Coronary artery (tissue), 2 donors: ENCODE data around the gene EVC2.

Experiments
- DNase-seq: peaks from one replicate; pipeline ENCODE4 v3.0.0-alpha.2; 2017; ENCODE audit warnings: low spot score
- H3K27ac ChIP-seq, 2 donors: fragments of 200-600 bp; sonication (generic); one replicate each; pipeline ENCODE4 v1.5.1; 2016 to 2019
- H3K4me3 ChIP-seq: fragments of 200-600 bp; sonication (generic); 2 replicates; pipeline ENCODE4 v1.5.1; 2016; ENCODE audit warnings: mild to moderate bottlenecking, moderate library complexity
- TF ChIP-seq, protein P1 (sequence below): fragments of 200-600 bp; sonication (generic); IDR thresholded peaks from one replicate; pipeline ENCODE4 v1.5.1; 2019; ENCODE audit warnings: antibody characterized with exemption

EVC2 gene

GRCh38 chr4:5545271-5545670 is 163.1 kb downstream of the EVC2 start:
- no peak for DNase-seq
- TF ChIP-seq, protein P1, sequence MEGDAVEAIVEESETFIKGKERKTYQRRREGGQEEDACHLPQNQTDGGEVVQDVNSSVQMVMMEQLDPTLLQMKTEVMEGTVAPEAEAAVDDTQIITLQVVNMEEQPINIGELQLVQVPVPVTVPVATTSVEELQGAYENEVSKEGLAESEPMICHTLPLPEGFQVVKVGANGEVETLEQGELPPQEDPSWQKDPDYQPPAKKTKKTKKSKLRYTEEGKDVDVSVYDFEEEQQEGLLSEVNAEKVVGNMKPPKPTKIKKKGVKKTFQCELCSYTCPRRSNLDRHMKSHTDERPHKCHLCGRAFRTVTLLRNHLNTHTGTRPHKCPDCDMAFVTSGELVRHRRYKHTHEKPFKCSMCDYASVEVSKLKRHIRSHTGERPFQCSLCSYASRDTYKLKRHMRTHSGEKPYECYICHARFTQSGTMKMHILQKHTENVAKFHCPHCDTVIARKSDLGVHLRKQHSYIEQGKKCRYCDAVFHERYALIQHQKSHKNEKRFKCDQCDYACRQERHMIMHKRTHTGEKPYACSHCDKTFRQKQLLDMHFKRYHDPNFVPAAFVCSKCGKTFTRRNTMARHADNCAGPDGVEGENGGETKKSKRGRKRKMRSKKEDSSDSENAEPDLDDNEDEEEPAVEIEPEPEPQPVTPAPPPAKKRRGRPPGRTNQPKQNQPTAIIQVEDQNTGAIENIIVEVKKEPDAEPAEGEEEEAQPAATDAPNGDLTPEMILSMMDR, result no peak
- Histone ChIP-seq H3K27ac (no peak overlapping the region), H3K4me3 (no peak overlapping the region)

GRCh38 chr4:5544762-5545161 is 163.6 kb downstream of the EVC2 start:
- no peak overlapping the region for H3K4me3 ChIP-seq
- no peak overlapping the region for H3K27ac ChIP-seq
- TF ChIP-seq, protein P1, result no peak
- DNase-seq, result no peak

- no peak for DNase-seq
- Histone ChIP-seq H3K4me3 (no peak overlapping the region), H3K27ac (no peak overlapping the region)
- TF ChIP-seq, protein P1, result no peak
Measured at GRCh38 chr4:5543681-5544080, 164.7 kb downstream of the EVC2 start.

DNA sequence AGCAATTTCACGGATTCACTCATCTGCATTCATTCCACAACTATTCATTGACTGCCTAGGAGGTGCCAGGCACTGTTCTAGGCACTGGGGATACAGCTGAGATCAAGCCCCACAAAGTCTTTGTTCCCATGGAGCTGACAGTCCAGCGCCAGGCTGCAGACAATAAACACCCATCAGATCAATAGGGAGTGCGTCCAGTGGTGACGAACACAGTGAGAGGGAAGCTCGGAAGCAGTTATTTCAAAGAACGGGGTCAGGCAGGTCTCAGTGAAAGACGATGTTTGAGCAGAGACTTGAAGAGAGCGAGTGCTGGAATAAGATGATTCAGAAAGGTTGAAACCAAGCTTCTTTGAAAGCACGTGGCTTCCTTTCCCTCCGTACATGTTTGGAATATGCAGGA is 167.2 kb downstream of the EVC2 start:
- Histone ChIP-seq H3K27ac (no peak overlapping the region), H3K4me3 (no peak overlapping the region)
- TF ChIP-seq, protein P1, result no peak
- no peak for DNase-seq

DNA sequence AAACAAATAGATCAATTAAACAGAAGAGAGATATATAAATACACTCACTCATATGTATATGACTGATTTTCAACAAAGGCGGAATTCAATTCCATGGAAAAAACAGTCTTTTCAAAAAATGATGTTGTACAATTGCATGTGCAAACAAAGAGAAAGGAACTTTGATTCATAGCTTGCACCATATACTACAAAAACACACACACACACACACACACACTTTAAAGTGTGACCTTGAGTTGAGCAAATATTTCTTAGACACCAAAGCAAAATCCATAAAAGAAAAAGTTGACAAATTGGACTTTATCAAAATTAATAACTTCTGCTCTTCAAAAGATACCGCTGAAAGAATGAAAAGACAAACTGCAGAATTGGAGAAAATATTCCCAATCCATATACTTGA is 168.8 kb downstream of the EVC2 start:
- TF ChIP-seq, protein P1, result no peak
- Histone ChIP-seq H3K27ac (no peak overlapping the region), H3K4me3 (no peak overlapping the region)
- DNase-seq, result no peak

DNA sequence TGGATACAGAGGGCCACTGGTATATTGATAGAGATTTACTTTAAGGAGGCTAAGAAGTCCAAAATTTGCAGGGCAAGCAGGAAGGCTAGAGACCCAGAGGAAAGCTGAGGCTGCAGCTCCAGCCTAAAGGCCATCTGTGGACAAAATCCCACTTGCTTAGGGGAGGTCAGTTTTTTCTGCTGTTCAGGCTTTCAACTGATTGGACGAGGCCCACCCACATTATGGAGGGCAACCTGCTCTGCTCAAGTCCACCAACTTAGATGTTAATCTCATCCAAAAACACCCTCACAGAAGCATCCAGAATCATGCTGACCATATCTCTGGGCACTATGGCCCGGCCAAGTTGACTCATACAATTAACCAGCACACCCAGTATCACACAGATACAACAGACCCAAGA is 176.3 kb downstream of the EVC2 start:
- H3K27ac ChIP-seq, result no peak overlapping the region
- no peak overlapping the region for H3K4me3 ChIP-seq
- TF ChIP-seq, protein P1, result no peak
- no peak for DNase-seq

GRCh38 chr4:5528031-5528436 is 180.3 kb downstream of the EVC2 start:
- TF ChIP-seq, protein P1, result no peak
- no peak for DNase-seq
- no peak overlapping the region for H3K27ac ChIP-seq
- H3K4me3 ChIP-seq, result no peak overlapping the region
